AG04450 (cell line): ENCODE measurements around the gene RNF212. TPM values are rescaled to one million over a fixed set of nuclear protein-coding genes. Genes with fewer than 3 reads are reported as not detected.
"Not testable (repeated sequence)": the region's sequence is repeated elsewhere in the genome, so short reads cannot be mapped to it uniquely, and the experiment has no call there.

ENCODE experiments used
- CTCF ChIA-PET: fragments of 300-600, 350-600 bp; formaldehyde crosslinking; extraction: SDS; loops from one replicate; lab custom pipeline; 2022; ENCODE audit warnings: antibody characterized with exemption, inconsistent platforms; lab: Charles Lee
- POLR2A ChIA-PET: fragments of 350-600 bp; formaldehyde crosslinking; extraction: SDS; loops from one replicate; lab custom pipeline; 2021; ENCODE audit warnings: antibody characterized with exemption, inconsistent platforms; lab: Yijun Ruan, JAX
- DNase-seq: peaks from one replicate; pipeline ENCODE4 v3.0.0-alpha.2; 2011; ENCODE audit warnings: low read depth, low spot score
- H3K27ac ChIP-seq: one replicate; pipeline ENCODE4 v1.5.1; 2012; ENCODE audit warnings: low read depth, low read length, control low read depth
- H3K27me3 ChIP-seq: one replicate; pipeline ENCODE4 v1.6.0; 2012; ENCODE audit warnings: low read length; ENCODE audit not compliant: control insufficient read depth, insufficient read depth
- H3K4me3 ChIP-seq: 2 replicates; pipeline ENCODE4 v1.5.1; 2011; ENCODE audit warnings: mild to moderate bottlenecking, low read depth, low read length, control low read depth
- H3K9me3 ChIP-seq: 2 replicates; pipeline ENCODE4 v1.5.1; 2012; ENCODE audit warnings: low read length; ENCODE audit not compliant: control insufficient read depth, insufficient read depth
- polyA plus RNA-seq: library from polyadenylated mRNA; depleted of rRNA; stranded (reverse); fragments of >200 nt; gene quantifications from 2 replicates; pipeline ENCODE4 v1.2.3, GENCODE V29; 2011
- TF ChIP-seq, protein P1 (sequence below): IDR thresholded peaks from 2 replicates; pipeline ENCODE4 v1.5.1; 2011; ENCODE audit warnings: low read depth, low read length, control low read depth, inconsistent platforms

RNF212 gene
- polyA plus RNA-seq, 1 experiment: 0.88 TPM

DNA sequence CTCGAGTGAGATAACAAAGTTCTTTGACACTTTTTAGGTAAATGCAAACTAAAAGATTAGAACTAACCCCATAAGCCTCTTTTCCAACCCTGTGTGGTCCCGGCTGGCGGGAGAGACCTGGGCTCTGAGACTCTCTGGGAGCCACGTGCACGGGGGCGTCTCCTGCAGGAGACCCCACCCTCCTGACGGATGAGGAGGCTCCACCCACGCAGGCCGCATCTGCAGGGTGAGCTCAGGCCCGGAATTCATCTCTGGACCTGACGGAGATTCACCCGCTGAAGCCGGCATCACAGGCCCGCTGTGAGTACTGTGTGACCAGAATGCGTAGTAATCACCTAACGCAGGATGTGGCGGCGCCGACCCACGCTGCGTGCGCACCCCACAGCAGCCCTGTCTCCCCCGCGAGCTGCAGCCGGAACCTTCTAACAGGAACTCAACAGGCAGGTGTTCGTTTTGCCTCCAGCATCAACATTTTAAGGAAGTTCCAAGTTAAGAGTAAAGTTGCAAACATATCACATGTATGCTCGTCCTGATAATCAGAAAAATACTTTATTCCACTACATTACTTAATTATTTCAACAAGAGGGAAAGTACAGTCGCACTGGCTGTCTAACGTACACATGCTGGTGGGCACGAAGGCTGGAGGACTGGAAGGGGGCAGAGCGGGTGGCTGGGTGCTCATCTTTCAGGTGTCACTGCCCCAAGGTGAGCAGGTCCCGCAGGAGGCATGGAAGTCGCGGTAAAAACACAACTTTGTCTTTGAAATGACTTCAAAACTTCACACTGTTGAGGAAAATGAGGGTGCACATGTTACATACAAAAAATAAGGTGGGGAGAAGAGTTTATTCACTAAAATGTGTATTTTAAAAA is 57.4 kb downstream of the RNF212 start:
- DNase-seq: no peak
- peaks cover 9% of the 10 kb centered on the region for H3K9me3 ChIP-seq
- TF ChIP-seq, protein P1, sequence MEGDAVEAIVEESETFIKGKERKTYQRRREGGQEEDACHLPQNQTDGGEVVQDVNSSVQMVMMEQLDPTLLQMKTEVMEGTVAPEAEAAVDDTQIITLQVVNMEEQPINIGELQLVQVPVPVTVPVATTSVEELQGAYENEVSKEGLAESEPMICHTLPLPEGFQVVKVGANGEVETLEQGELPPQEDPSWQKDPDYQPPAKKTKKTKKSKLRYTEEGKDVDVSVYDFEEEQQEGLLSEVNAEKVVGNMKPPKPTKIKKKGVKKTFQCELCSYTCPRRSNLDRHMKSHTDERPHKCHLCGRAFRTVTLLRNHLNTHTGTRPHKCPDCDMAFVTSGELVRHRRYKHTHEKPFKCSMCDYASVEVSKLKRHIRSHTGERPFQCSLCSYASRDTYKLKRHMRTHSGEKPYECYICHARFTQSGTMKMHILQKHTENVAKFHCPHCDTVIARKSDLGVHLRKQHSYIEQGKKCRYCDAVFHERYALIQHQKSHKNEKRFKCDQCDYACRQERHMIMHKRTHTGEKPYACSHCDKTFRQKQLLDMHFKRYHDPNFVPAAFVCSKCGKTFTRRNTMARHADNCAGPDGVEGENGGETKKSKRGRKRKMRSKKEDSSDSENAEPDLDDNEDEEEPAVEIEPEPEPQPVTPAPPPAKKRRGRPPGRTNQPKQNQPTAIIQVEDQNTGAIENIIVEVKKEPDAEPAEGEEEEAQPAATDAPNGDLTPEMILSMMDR: no peak
- H3K27me3 ChIP-seq: peaks cover 57% of the 10 kb centered on the region
- H3K4me3 ChIP-seq: no peak overlapping the region
- POLR2A ChIA-PET: interaction anchor here (1.2 kb wide), 1 partner anchor 12 kb away, joined by 3 read pairs; no protein-coding TSS in a partner anchor
- CTCF ChIA-PET: interaction anchor here (1.0 to 1.3 kb wide), 2 partner anchors 17 to 75 kb away, joined by 3 read pairs; no protein-coding TSS in a partner anchor
- no peak overlapping the region for H3K27ac ChIP-seq

GRCh38 chr4:1055243-1055701 is 58.1 kb downstream of the RNF212 start:
- H3K4me3 ChIP-seq, H3K27ac ChIP-seq, CTCF ChIA-PET, DNase-seq: not testable (repeated sequence)
- Histone ChIP-seq H3K9me3 (peaks cover 14% of the 10 kb centered on the region), H3K27me3 (peaks cover 56% of the 10 kb centered on the region)
- POLR2A ChIA-PET: interaction anchor here (1.2 kb wide), 1 partner anchor 11 kb away, joined by 3 read pairs; no protein-coding TSS in a partner anchor

- POLR2A ChIA-PET: interaction anchor here (1.2 kb wide), 1 partner anchor 11 kb away, joined by 3 read pairs; no protein-coding TSS in a partner anchor
- H3K27ac ChIP-seq, CTCF ChIA-PET, DNase-seq, H3K4me3 ChIP-seq: not testable (repeated sequence)
- Histone ChIP-seq H3K27me3 (peaks cover 56% of the 10 kb centered on the region), H3K9me3 (peaks cover 14% of the 10 kb centered on the region)
Measured at GRCh38 chr4:1054696-1055242, 58.6 kb downstream of the RNF212 start.

- H3K27ac ChIP-seq, H3K4me3 ChIP-seq, CTCF ChIA-PET, DNase-seq: not testable (repeated sequence)
- POLR2A ChIA-PET: interaction anchor here (1.0 kb wide), 2 partner anchors 10 to 19 kb away, joined by 3 to 5 read pairs; no protein-coding TSS in a partner anchor
- peaks cover 50% of the 10 kb centered on the region for H3K27me3 ChIP-seq
- H3K9me3 ChIP-seq: peaks cover 14% of the 10 kb centered on the region
Measured at GRCh38 chr4:1053891-1054290, 59.5 kb downstream of the RNF212 start.

- Histone ChIP-seq H3K4me3 (0 out of 2 replicates have a peak overlapping the region, but pooled peaks have one; percentile 4), H3K27ac (peak overlapping the region; percentile 47), H3K27me3 (peaks cover 42% of the 10 kb centered on the region), H3K9me3 (peaks cover 14% of the 10 kb centered on the region)
- DNase-seq: peak; percentile 69
- CTCF ChIA-PET: interaction anchor here (0.6 kb wide), 1 partner anchor 157 kb away, joined by 5 read pairs; no protein-coding TSS in a partner anchor
- TF ChIP-seq, protein P1: no peak
- POLR2A ChIA-PET: interaction anchor here (0.6 to 1.0 kb wide), 3 partner anchors 10 to 195 kb away, joined by 3 to 5 read pairs (median 3); no protein-coding TSS in a partner anchor
Measured at GRCh38 chr4:1053080-1053661, 60.2 kb downstream of the RNF212 start.

DNA sequence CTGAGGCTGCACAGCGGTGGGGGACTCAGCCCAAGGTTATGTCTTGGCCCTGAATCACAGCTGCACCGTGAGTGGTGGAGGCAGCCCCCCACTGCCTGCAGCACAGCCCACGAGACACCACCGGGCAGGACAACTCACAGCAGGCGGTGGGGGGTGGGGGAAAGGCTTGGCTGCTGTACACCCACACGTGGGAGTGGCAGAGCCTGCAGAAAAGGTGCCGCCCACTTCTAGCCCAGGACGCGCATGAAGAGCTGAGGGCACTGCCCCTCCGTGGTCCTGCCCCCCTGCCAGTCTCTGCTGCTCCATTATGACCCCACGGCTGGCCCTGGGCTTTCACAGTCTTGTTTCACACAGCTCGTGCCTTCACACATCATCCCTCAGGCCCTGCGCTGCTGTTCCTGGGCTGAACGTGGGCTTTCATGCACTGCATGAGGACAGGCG is 61.1 kb downstream of the RNF212 start:
- TF ChIP-seq, protein P1: no peak
- H3K9me3 ChIP-seq: peaks cover 14% of the 10 kb centered on the region
- no peak overlapping the region for H3K4me3 ChIP-seq
- POLR2A ChIA-PET: no interaction called here
- H3K27me3 ChIP-seq: peaks cover 38% of the 10 kb centered on the region
- DNase-seq: no peak
- no peak overlapping the region for H3K27ac ChIP-seq
- CTCF ChIA-PET: no interaction called here
